Mesendoderm (in vitro differentiated cells): ENCODE results near the gene CHCHD6.
A peak's percentile ranks its signal among the peaks of the same experiment; 100 is the strongest.

Source experiments
- DNase-seq: peaks from one replicate; pipeline ENCODE4 v3.0.0; 2013
- H2AK5ac ChIP-seq: 2 replicates; pipeline ENCODE4 v1.6.1; 2013; ENCODE audit warnings: low read length, inconsistent platforms
- H2BK120ac ChIP-seq: 2 replicates; pipeline ENCODE4 v1.6.1; 2013; ENCODE audit warnings: low read depth, mild to moderate bottlenecking, low read length, moderate library complexity, mixed read lengths
- H2BK15ac ChIP-seq: replicated peaks from 2 replicates; pipeline ENCODE4 v1.6.1; 2013; ENCODE audit warnings: low read depth, mild to moderate bottlenecking, moderate library complexity
- H2BK5ac ChIP-seq: 2 replicates; pipeline ENCODE4 v1.6.1; 2013; ENCODE audit warnings: low read length, inconsistent platforms
- H3K18ac ChIP-seq: 2 replicates; pipeline ENCODE4 v1.6.1; 2013; ENCODE audit warnings: mild to moderate bottlenecking, low read length, mixed read lengths
- H3K23ac ChIP-seq: one replicate; pipeline ENCODE4 v1.6.1; 2013; ENCODE audit warnings: low read length
- H3K27ac ChIP-seq: 2 replicates; pipeline ENCODE4 v1.5.1; 2013; ENCODE audit warnings: low read depth, mild to moderate bottlenecking, inconsistent platforms, low read length, moderate library complexity
- H3K27me3 ChIP-seq: 2 replicates; pipeline ENCODE4 v1.6.1; 2013; ENCODE audit warnings: low read length, control low read depth, mild to moderate bottlenecking, inconsistent platforms; ENCODE audit not compliant: insufficient read depth, poor library complexity
- H3K36me3 ChIP-seq: 2 replicates; pipeline ENCODE4 v1.6.1; 2013; ENCODE audit warnings: low read length, inconsistent platforms; ENCODE audit not compliant: control insufficient read depth, insufficient read depth
- H3K4ac ChIP-seq: one replicate; pipeline ENCODE4 v1.6.1; 2013; ENCODE audit warnings: low read depth, mild to moderate bottlenecking, low read length, moderate library complexity
- H3K4me1 ChIP-seq: 2 replicates; pipeline ENCODE4 v1.6.1; 2013; ENCODE audit warnings: low read depth, low read length, inconsistent platforms; ENCODE audit not compliant: control insufficient read depth
- H3K4me2 ChIP-seq: 2 replicates; pipeline ENCODE4 v1.6.1; 2013; ENCODE audit warnings: low read length
- H3K4me3 ChIP-seq: 2 replicates; pipeline ENCODE4 v1.5.1; 2013; ENCODE audit warnings: mild to moderate bottlenecking, low read length
- H3K56ac ChIP-seq: one replicate; pipeline ENCODE4 v1.6.1; 2013; ENCODE audit warnings: low read length
- H3K79me1 ChIP-seq: 2 replicates; pipeline ENCODE4 v1.6.1; 2013; ENCODE audit warnings: low read length, inconsistent platforms
- H3K79me2 ChIP-seq: 2 replicates; pipeline ENCODE4 v1.6.1; 2013; ENCODE audit warnings: mild to moderate bottlenecking, low read length; ENCODE audit not compliant: control insufficient read depth, insufficient read depth
- H3K9ac ChIP-seq: 2 replicates; pipeline ENCODE4 v1.6.1; 2013; ENCODE audit warnings: low read length, inconsistent platforms
- H4K5ac ChIP-seq: one replicate; pipeline ENCODE4 v1.6.1; 2013; ENCODE audit warnings: low read length
- H4K8ac ChIP-seq: one replicate; pipeline ENCODE4 v1.6.1; 2013; ENCODE audit warnings: low read depth, mild to moderate bottlenecking, control low read depth, low read length, moderate library complexity
- WGBS: extraction: QIAGEN DNeasy Blood & Tissue Kit; methylation state at CpG from one replicate; pipeline ENCODE4 v1.1.7; 2013; ENCODE audit warnings: low lambda C conversion rate, missing lambda C conversion rate; ENCODE audit not compliant: insufficient coverage; ENCODE audit errors: extremely low coverage; 5-methylcytosine and 5-hydroxymethylcytosine counted together

Gene CHCHD6

GRCh38 chr3:126849768-126850167 is 145.7 kb downstream of the CHCHD6 start:
- H4K5ac ChIP-seq, result no peak overlapping the region
- peak overlapping the region; percentile 41 for H3K18ac ChIP-seq
- no peak overlapping the region for H3K4me3 ChIP-seq
- peak overlapping the region; percentile 1 for H2BK120ac ChIP-seq
- no peak overlapping the region for H2BK15ac ChIP-seq
- no peaks in the 10 kb centered on the region for H3K79me2 ChIP-seq
- H4K8ac ChIP-seq, result no peak overlapping the region
- no peaks in the 10 kb centered on the region for H3K79me1 ChIP-seq
- H3K56ac ChIP-seq, result peak overlapping the region; percentile 77
- H3K27me3 ChIP-seq, result no peaks in the 10 kb centered on the region
- peak overlapping the region; percentile 60 for H3K4ac ChIP-seq
- H2BK5ac ChIP-seq, result peak overlapping the region; percentile 30
- H3K4me2 ChIP-seq, result no peak overlapping the region
- no CpG with 5 or more reads among the region's 6 CpGs for WGBS
- no peak overlapping the region for H3K9ac ChIP-seq
- DNase-seq, result peak; percentile 72
- no peak overlapping the region for H2AK5ac ChIP-seq
- H3K36me3 ChIP-seq, result no peaks in the 10 kb centered on the region
- peak overlapping the region; percentile 32 for H3K23ac ChIP-seq
- H3K27ac ChIP-seq, result peak overlapping the region; percentile 42
- H3K4me1 ChIP-seq, result peaks cover 32% of the 10 kb centered on the region

GRCh38 chr3:126850370-126851085 is 146.5 kb downstream of the CHCHD6 start:
- H3K4me2 ChIP-seq, result no peak overlapping the region
- no peak overlapping the region for H4K5ac ChIP-seq
- H4K8ac ChIP-seq, result no peak overlapping the region
- peak overlapping the region; percentile 63 for H2BK5ac ChIP-seq
- H3K36me3 ChIP-seq, result no peaks in the 10 kb centered on the region
- peak overlapping the region; percentile 77 for H3K56ac ChIP-seq
- H3K27me3 ChIP-seq, result no peaks in the 10 kb centered on the region
- peak overlapping the region; percentile 9 for H2AK5ac ChIP-seq
- H3K4me3 ChIP-seq, result no peak overlapping the region
- H3K4ac ChIP-seq, result peak overlapping the region; percentile 60
- H3K79me2 ChIP-seq, result no peaks in the 10 kb centered on the region
- DNase-seq, result peak; percentile 100
- H2BK15ac ChIP-seq, result no peak overlapping the region
- no CpG with 5 or more reads among the region's 10 CpGs for WGBS
- H3K79me1 ChIP-seq, result no peaks in the 10 kb centered on the region
- no peak overlapping the region for H2BK120ac ChIP-seq
- H3K9ac ChIP-seq, result no peak overlapping the region
- peak overlapping the region; percentile 85 for H3K18ac ChIP-seq
- H3K23ac ChIP-seq, result no peak overlapping the region
- peaks cover 32% of the 10 kb centered on the region for H3K4me1 ChIP-seq
- H3K27ac ChIP-seq, result peak overlapping the region; percentile 81

DNA sequence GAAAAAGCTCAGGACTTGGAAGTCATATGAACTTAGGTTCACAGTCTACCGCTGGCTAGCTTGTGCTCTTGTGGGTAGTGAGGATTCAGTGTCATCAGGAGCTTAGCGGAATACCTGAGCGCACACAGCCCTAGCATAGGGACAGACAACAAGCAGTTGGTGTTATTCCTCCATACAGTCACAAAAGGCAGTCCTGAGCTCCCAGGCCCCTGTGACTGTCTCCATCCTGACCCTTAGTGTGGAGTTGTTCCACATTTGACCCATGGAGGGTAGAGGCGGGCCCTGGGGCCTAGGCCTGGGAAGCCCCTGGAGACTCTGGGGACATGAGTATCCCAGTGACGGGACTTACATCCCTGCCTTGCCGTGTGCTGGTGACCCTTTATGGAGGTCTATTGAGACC is 147.3 kb downstream of the CHCHD6 start:
- DNase-seq, result peak; percentile 32
- H3K36me3 ChIP-seq, result no peaks in the 10 kb centered on the region
- no peak overlapping the region for H3K23ac ChIP-seq
- H2AK5ac ChIP-seq, result peak overlapping the region; percentile 24
- no peaks in the 10 kb centered on the region for H3K79me2 ChIP-seq
- peaks cover 28% of the 10 kb centered on the region for H3K4me1 ChIP-seq
- no peaks in the 10 kb centered on the region for H3K27me3 ChIP-seq
- peak overlapping the region; percentile 9 for H2BK15ac ChIP-seq
- H3K4me2 ChIP-seq, result no peak overlapping the region
- peak overlapping the region; percentile 85 for H3K18ac ChIP-seq
- no peak overlapping the region for H4K5ac ChIP-seq
- no peak overlapping the region for H4K8ac ChIP-seq
- peak overlapping the region; percentile 90 for H2BK120ac ChIP-seq
- H3K9ac ChIP-seq, result no peak overlapping the region
- peak overlapping the region; percentile 11 for H3K56ac ChIP-seq
- H3K27ac ChIP-seq, result peak overlapping the region; percentile 81
- H3K4ac ChIP-seq, result peak overlapping the region; percentile 44
- H3K4me3 ChIP-seq, result no peak overlapping the region
- no CpG with 5 or more reads among the region's 6 CpGs for WGBS
- peak overlapping the region; percentile 63 for H2BK5ac ChIP-seq
- H3K79me1 ChIP-seq, result no peaks in the 10 kb centered on the region

DNA sequence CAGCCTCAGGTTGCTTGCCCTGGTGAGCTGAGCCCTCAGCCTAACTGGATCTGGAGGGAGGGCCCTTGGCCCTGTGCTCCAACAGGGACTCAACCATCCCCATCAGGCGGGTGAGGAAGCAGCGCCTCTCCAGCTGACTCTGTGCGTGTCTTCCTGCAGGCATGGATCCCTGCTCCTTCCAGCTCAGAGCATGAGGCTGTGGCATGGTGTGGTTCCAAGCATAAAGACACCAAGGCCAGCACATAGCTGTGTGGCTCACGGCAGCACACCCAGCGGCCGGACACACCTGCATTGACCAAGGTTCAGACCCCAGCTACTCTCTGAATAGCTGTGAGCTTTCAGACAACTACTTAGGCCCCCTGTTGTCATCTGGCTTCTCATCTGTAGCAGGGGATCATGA is 147.9 kb downstream of the CHCHD6 start:
- Histone ChIP-seq H3K27me3 (no peaks in the 10 kb centered on the region), H3K18ac (peak overlapping the region; percentile 85), H3K4me3 (no peak overlapping the region), H3K9ac (no peak overlapping the region), H2AK5ac (no peak overlapping the region), H3K79me2 (no peaks in the 10 kb centered on the region), H4K5ac (no peak overlapping the region), H3K79me1 (no peaks in the 10 kb centered on the region), H3K56ac (peak overlapping the region; percentile 11), H3K4me2 (no peak overlapping the region), H3K27ac (no peak overlapping the region), H2BK15ac (no peak overlapping the region), H3K36me3 (no peaks in the 10 kb centered on the region), H2BK5ac (no peak overlapping the region), H3K23ac (no peak overlapping the region), H2BK120ac (no peak overlapping the region), H4K8ac (no peak overlapping the region), H3K4me1 (peaks cover 28% of the 10 kb centered on the region), H3K4ac (no peak overlapping the region)
- WGBS, result no CpG with 5 or more reads among the region's 6 CpGs
- DNase-seq, result peak; percentile 17

DNA sequence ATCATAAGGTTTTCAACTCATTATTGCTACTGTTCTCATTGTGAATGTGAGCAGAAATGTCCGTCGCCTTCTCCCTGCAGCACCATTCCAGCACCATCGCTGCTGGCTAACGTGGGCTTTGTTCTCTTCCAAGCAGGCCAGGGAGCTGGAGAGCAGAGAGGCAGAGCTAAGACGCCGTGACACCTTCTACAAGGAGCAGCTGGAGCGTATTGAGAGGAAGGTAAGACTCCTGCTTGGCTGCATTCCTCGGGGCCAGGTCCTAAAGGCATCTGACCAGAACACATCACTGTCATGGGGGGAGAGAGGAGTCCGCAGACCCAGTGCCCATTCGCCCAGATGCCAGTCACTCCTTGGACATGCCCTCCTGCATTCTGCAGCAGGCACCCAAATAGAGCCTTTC is 148.5 kb downstream of the CHCHD6 start:
- H2AK5ac ChIP-seq, result no peak overlapping the region
- no peak overlapping the region for H3K23ac ChIP-seq
- H3K4me2 ChIP-seq, result no peak overlapping the region
- H3K4me1 ChIP-seq, result peaks cover 28% of the 10 kb centered on the region
- peak; percentile 84 for DNase-seq
- H3K36me3 ChIP-seq, result no peaks in the 10 kb centered on the region
- no CpG with 5 or more reads among the region's 10 CpGs for WGBS
- H3K18ac ChIP-seq, result no peak overlapping the region
- H3K79me2 ChIP-seq, result no peaks in the 10 kb centered on the region
- no peak overlapping the region for H4K5ac ChIP-seq
- no peak overlapping the region for H3K9ac ChIP-seq
- peak overlapping the region; percentile 58 for H3K56ac ChIP-seq
- H3K4ac ChIP-seq, result no peak overlapping the region
- no peak overlapping the region for H4K8ac ChIP-seq
- no peak overlapping the region for H3K27ac ChIP-seq
- no peak overlapping the region for H3K4me3 ChIP-seq
- no peak overlapping the region for H2BK5ac ChIP-seq
- no peaks in the 10 kb centered on the region for H3K79me1 ChIP-seq
- no peak overlapping the region for H2BK120ac ChIP-seq
- no peak overlapping the region for H2BK15ac ChIP-seq
- no peaks in the 10 kb centered on the region for H3K27me3 ChIP-seq

- H3K79me1 ChIP-seq, result no peaks in the 10 kb centered on the region
- H4K5ac ChIP-seq, result no peak overlapping the region
- no peak overlapping the region for H2BK15ac ChIP-seq
- no peaks in the 10 kb centered on the region for H3K79me2 ChIP-seq
- H3K4me2 ChIP-seq, result no peak overlapping the region
- no peak overlapping the region for H2BK5ac ChIP-seq
- no CpG with 5 or more reads among the region's 5 CpGs for WGBS
- no peak overlapping the region for H3K27ac ChIP-seq
- no peak overlapping the region for H3K9ac ChIP-seq
- DNase-seq, result no peak
- H3K23ac ChIP-seq, result no peak overlapping the region
- H3K4me3 ChIP-seq, result no peak overlapping the region
- H3K56ac ChIP-seq, result no peak overlapping the region
- no peaks in the 10 kb centered on the region for H3K27me3 ChIP-seq
- peaks cover 26% of the 10 kb centered on the region for H3K4me1 ChIP-seq
- H3K36me3 ChIP-seq, result no peaks in the 10 kb centered on the region
- no peak overlapping the region for H3K18ac ChIP-seq
- H3K4ac ChIP-seq, result no peak overlapping the region
- no peak overlapping the region for H2BK120ac ChIP-seq
- H4K8ac ChIP-seq, result no peak overlapping the region
- H2AK5ac ChIP-seq, result no peak overlapping the region
These were observed 150.6 kb downstream of the CHCHD6 start for GRCh38 chr3:126854666-126855065.
